Lower leg skin (tissue), 4 donors: ENCODE measurements around the gene DCX. TPM values are rescaled to one million over a fixed set of nuclear protein-coding genes. Genes with fewer than 3 reads are reported as not detected.
"Not testable (repeated sequence)": the region's sequence is repeated elsewhere in the genome, so short reads cannot be mapped to it uniquely, and the experiment has no call there.

ENCODE experiments used
- DNase-seq, 2 donors: peaks; one replicate each; pipeline ENCODE4 v3.0.0-alpha.2; 2019; ENCODE audit warnings: low spot score in 2 of 2
- H3K4me3 ChIP-seq: fragments of 200-600 bp; sonication (generic); 2 replicates; pipeline ENCODE4 v1.5.1; 2017; ENCODE audit warnings: mild to moderate bottlenecking, low read depth; ENCODE audit not compliant: poor library complexity, severe bottlenecking
- POLR2A ChIP-seq, 2 donors: fragments of 450-650 bp; IDR thresholded peaks; one replicate each; pipeline ENCODE4 v1.6.1; 2016 to 2017; ENCODE audit warnings: antibody characterized with exemption in 2 of 2, mild to moderate bottlenecking in 1 of 2, moderate library complexity in 1 of 2
- WGBS, 2 donors: methylation state at CpG; one replicate each; pipeline ENCODE4 v1.1.5; 2018; 5-methylcytosine and 5-hydroxymethylcytosine counted together
- intact Hi-C: fragments of 100-400 bp; cut with DNase I; formaldehyde crosslinking; loops from one replicate; pipeline ENCODE4 v1.15.0; 2023; ENCODE audit warnings: low total_unique reads
- total RNA-seq, 4 donors: library from RNA; depleted of rRNA; stranded (reverse); fragments of >200 nt; gene quantifications; one replicate each; pipeline ENCODE4 v1.1.0, GENCODE V29; 2016
- TF ChIP-seq, protein P1 (sequence below), 3 donors: fragments of 450-650 bp; IDR thresholded peaks; one replicate each; pipeline ENCODE4 v1.5.1; 2016; ENCODE audit warnings: antibody characterized with exemption in 3 of 3, mild to moderate bottlenecking in 3 of 3, moderate library complexity in 2 of 3

DCX gene
- total RNA-seq, 4 donors from 2014 or later: 0.10 TPM; not detected in 3

DNA sequence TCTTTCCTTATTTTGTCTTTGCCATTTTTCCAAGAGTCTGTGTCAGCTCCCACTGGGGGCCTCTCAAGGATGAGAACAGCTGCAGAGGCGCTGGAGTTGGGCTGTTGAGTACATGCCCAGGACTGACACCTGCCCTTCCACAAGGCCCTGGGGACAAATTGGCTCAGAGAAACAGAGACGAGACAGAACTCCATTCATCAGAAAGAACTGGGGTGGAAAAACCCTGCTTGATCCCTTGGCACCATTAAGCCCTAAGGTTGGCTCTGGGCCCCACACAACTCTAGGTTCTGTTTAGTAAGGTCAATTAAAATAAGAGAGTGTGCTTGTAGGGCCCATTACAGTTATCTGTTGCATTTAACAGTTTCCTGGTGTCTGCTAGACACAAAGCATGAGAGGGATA is 63.6 kb downstream of the DCX start:
- DNase-seq: no peak
- intact Hi-C loops: no loop called here
- 6 to 29% methylated on average over 2 of the region's 2 CpGs for WGBS, 2 donors
- TF ChIP-seq, protein P1, sequence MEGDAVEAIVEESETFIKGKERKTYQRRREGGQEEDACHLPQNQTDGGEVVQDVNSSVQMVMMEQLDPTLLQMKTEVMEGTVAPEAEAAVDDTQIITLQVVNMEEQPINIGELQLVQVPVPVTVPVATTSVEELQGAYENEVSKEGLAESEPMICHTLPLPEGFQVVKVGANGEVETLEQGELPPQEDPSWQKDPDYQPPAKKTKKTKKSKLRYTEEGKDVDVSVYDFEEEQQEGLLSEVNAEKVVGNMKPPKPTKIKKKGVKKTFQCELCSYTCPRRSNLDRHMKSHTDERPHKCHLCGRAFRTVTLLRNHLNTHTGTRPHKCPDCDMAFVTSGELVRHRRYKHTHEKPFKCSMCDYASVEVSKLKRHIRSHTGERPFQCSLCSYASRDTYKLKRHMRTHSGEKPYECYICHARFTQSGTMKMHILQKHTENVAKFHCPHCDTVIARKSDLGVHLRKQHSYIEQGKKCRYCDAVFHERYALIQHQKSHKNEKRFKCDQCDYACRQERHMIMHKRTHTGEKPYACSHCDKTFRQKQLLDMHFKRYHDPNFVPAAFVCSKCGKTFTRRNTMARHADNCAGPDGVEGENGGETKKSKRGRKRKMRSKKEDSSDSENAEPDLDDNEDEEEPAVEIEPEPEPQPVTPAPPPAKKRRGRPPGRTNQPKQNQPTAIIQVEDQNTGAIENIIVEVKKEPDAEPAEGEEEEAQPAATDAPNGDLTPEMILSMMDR (IDR thresholded peaks at IDR 0.05): no peak
- no peak for TF ChIP-seq POLR2A (IDR thresholded peaks at IDR 0.05)
- no peak overlapping the region for H3K4me3 ChIP-seq

DNA sequence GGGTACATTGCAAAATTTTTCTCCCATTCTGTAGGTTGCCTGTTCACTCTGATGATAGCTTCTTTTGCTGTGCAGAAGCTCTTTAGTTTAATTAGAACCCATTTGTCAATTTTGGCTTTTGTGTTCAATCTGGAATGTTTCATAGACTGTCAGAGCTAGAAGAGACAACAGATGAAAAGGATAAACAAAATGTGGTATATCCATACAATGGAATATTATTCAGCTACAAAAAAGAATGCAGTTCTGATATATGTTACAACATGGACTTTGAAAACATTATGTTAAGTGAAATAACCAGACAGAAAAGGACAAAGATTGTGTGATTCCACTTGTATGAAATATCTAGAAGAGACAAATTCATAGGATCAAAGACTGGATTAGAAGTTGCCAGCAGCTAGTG is 65.8 kb downstream of the DCX start:
- DNase-seq, intact Hi-C loops, H3K4me3 ChIP-seq: not testable (repeated sequence)

DNA sequence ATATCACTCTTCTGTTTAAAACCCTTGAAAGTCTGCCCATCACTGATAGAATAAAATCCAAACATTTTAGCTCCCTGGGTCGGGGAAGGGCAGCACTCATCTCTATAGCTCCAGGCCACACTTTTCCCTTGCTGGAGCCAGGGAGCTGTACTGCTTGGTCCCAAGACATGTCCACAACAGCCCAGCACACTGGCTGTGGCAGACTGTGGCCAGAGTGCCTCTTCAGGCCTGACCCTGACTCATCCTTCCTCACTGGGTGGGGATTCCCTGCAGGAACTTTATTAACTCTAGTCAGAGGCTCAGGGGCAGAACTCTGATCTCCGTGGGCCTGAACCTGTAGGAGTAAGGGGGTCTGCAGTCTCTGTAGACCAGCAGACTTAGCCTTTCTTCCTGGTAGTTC is 71.9 kb downstream of the DCX start:
- WGBS, 2 donors: 47 to 58% methylated on average over 2 of the region's 2 CpGs
- H3K4me3 ChIP-seq: no peak overlapping the region
- DNase-seq: no peak
- TF ChIP-seq, protein P1 (IDR thresholded peaks at IDR 0.05): no peak
- TF ChIP-seq POLR2A (IDR thresholded peaks at IDR 0.05): no peak
- intact Hi-C loops: no loop called here

DNA sequence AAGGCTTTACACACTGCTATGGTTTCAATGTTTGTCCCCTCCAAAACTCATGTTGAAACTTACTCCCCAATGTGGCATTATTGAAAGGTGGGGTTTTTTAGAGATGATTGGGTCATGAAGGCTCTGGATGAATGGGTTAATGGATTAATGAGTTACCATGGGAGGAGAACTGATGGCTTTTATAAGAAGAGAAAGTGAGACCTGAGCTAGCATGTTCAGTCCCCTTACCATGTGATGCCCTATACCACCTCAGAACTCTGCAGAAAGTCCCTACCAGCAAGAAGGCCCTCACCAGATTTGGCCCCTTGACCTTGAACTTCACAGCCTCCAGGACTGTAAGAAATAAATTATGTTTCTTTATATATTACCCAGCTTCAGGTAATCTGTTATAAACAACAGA is 72.8 kb downstream of the DCX start:
- no peak overlapping the region for H3K4me3 ChIP-seq
- intact Hi-C loops: no loop called here
- no peak for DNase-seq
- no peak for TF ChIP-seq POLR2A (IDR thresholded peaks at IDR 0.05)
- TF ChIP-seq, protein P1 (IDR thresholded peaks at IDR 0.05): no peak

DNA sequence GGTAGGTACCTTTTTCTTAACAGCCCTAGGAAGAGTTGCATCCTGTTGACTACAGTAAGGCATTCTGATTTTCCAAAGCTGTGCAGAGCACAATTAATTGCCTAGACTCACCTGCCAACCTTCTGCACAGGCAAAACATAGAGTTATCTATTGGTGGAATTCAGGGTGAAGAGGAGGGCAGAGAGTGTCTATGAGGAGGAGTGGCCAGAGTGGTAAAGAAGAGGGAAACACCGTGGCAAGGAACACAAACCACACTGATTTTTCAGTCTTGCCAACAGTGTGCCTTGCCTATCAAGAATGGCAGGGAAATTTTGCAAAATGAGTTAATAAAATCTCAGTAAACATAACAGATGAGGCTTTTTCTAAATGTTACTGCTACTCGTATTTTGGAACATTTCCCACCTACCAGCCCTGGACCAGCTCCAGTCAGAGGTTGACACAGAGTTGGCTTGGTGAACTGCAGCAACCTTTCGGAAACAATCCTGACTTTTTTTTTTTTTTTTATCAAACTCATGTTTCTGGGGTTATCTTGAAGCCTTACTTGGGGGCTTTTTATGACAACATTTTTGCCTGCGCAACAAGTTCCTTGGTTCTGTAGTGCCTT is 73.8 kb downstream of the DCX start:
- TF ChIP-seq, protein P1 (IDR thresholded peaks at IDR 0.05): no peak
- no peak for TF ChIP-seq POLR2A (IDR thresholded peaks at IDR 0.05)
- intact Hi-C loops: no loop called here
- no peak for DNase-seq
- WGBS, 2 donors: 55 to 67% methylated on average over 4 of the region's 4 CpGs
- H3K4me3 ChIP-seq: no peak overlapping the region

DNA sequence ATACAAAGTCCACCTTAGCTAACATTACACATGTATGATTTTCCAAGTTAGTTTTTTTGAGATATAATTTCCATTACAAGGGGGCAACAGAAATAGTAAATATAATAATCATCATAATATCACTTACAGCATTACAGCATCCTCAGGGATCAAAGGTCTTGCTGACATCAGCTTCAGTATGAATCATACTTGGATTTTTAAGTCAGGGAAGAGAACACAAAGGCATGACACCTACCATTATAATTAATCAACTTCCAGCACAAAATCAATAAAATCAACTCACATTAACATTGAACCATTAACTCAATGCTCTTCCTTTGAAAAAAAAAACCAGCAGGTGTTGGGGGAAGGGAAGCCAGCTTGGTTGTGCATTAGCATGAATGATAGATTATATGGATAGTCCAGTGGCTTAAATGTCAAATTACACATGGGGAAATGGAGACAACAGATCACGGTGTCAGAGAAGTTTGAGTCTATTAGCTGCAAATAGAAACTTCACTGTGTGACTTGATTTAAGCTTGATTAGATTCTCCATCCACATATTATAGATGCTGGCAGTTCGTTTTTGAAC is 74.8 kb downstream of the DCX start:
- WGBS, 2 donors: 53 to 55% methylated on average over 2 of the region's 2 CpGs
- TF ChIP-seq POLR2A (IDR thresholded peaks at IDR 0.05): no peak
- TF ChIP-seq, protein P1 (IDR thresholded peaks at IDR 0.05): no peak
- intact Hi-C loops: no loop called here
- DNase-seq: no peak
- no peak overlapping the region for H3K4me3 ChIP-seq
